ENCODE results near the gene MBD3. TPM values are rescaled to one million over a fixed set of nuclear protein-coding genes. Genes with fewer than 3 reads are reported as not detected.

The MBD3 gene
- polyA plus RNA-seq, 2 donors = 50.0 to 72.8 TPM

GRCh38 chr19:1630811-1631210 lies 38.1 kb upstream of the MBD3 start:
- no peaks in the 10 kb centered on the region for H3K27me3 ChIP-seq (ENCODE audit: control insufficient read depth in 1 of 2, insufficient read depth in 2 of 2, low read length in 2 of 2)
- H3K9me3 ChIP-seq (ENCODE audit: control insufficient read depth in 2 of 2, insufficient read depth in 1 of 2, low read depth in 1 of 2, low read length in 1 of 2) = peaks cover 0 to 2% of the 10 kb centered on the region in 2 donors
- H3K4me1 ChIP-seq (ENCODE audit: control insufficient read depth in 2 of 2, insufficient read depth in 2 of 2, low read length in 1 of 2) = peaks cover 0 to 4% of the 10 kb centered on the region in 2 donors
- 92% methylated on average over 17 of the region's 17 CpGs for WGBS, 2 donors
- H3K36me3 ChIP-seq (ENCODE audit: control insufficient read depth in 2 of 2, insufficient read depth in 2 of 2, low read length in 1 of 2) = peaks cover 4 to 13% of the 10 kb centered on the region in 2 donors
- no peak overlapping the region for H3K4me3 ChIP-seq (ENCODE audit: low read depth in 1 of 2, low read length in 2 of 2)
- H3K27ac ChIP-seq (ENCODE audit: low read depth in 2 of 2, low read length in 1 of 2) = no peak overlapping the region

- Histone ChIP-seq H3K27me3 (ENCODE audit: control insufficient read depth in 1 of 2, insufficient read depth in 2 of 2, low read length in 2 of 2) (no peaks in the 10 kb centered on the region), H3K27ac (ENCODE audit: low read depth in 2 of 2, low read length in 1 of 2) (no peak overlapping the region), H3K36me3 (ENCODE audit: control insufficient read depth in 2 of 2, insufficient read depth in 2 of 2, low read length in 1 of 2) (peaks cover 4 to 17% of the 10 kb centered on the region in 2 donors), H3K9me3 (ENCODE audit: control insufficient read depth in 2 of 2, insufficient read depth in 1 of 2, low read depth in 1 of 2, low read length in 1 of 2) (peaks cover 0 to 2% of the 10 kb centered on the region in 2 donors), H3K4me1 (ENCODE audit: control insufficient read depth in 2 of 2, insufficient read depth in 2 of 2, low read length in 1 of 2) (peaks cover 0 to 4% of the 10 kb centered on the region in 2 donors), H3K4me3 (ENCODE audit: low read depth in 1 of 2, low read length in 2 of 2) (no peak overlapping the region)
- 90 to 91% methylated on average over 20 of the region's 20 CpGs for WGBS, 2 donors
These were observed 37.3 kb upstream of the MBD3 start for GRCh38 chr19:1630012-1630411.

- no peaks in the 10 kb centered on the region for H3K27me3 ChIP-seq (ENCODE audit: control insufficient read depth in 1 of 2, insufficient read depth in 2 of 2, low read length in 2 of 2)
- no peak overlapping the region for H3K4me3 ChIP-seq (ENCODE audit: low read depth in 1 of 2, low read length in 2 of 2)
- 95 to 98% methylated on average over 24 of the region's 24 CpGs for WGBS, 2 donors
- H3K36me3 ChIP-seq (ENCODE audit: control insufficient read depth in 2 of 2, insufficient read depth in 2 of 2, low read length in 1 of 2) = peaks cover 4 to 16% of the 10 kb centered on the region in 2 donors
- peaks cover 0 to 4% of the 10 kb centered on the region in 2 donors for H3K4me1 ChIP-seq (ENCODE audit: control insufficient read depth in 2 of 2, insufficient read depth in 2 of 2, low read length in 1 of 2)
- no peak overlapping the region for H3K27ac ChIP-seq (ENCODE audit: low read depth in 2 of 2, low read length in 1 of 2)
- no peaks in the 10 kb centered on the region for H3K9me3 ChIP-seq (ENCODE audit: control insufficient read depth in 2 of 2, insufficient read depth in 1 of 2, low read depth in 1 of 2, low read length in 1 of 2)
These were observed 36.7 kb upstream of the MBD3 start for GRCh38 chr19:1629256-1629808.

- H3K9me3 ChIP-seq (ENCODE audit: control insufficient read depth in 2 of 2, insufficient read depth in 1 of 2, low read depth in 1 of 2, low read length in 1 of 2) = no peaks in the 10 kb centered on the region
- no peak overlapping the region for H3K4me3 ChIP-seq (ENCODE audit: low read depth in 1 of 2, low read length in 2 of 2)
- H3K36me3 ChIP-seq (ENCODE audit: control insufficient read depth in 2 of 2, insufficient read depth in 2 of 2, low read length in 1 of 2) = peaks cover 2 to 17% of the 10 kb centered on the region in 2 donors
- H3K27ac ChIP-seq (ENCODE audit: low read depth in 2 of 2, low read length in 1 of 2) = no peak overlapping the region
- 95% methylated on average over 16 to 17 of the region's 17 CpGs for WGBS, 2 donors
- H3K4me1 ChIP-seq (ENCODE audit: control insufficient read depth in 2 of 2, insufficient read depth in 2 of 2, low read length in 1 of 2) = no peaks in the 10 kb centered on the region
- H3K27me3 ChIP-seq (ENCODE audit: control insufficient read depth in 1 of 2, insufficient read depth in 2 of 2, low read length in 2 of 2) = no peaks in the 10 kb centered on the region
These were observed 34.5 kb upstream of the MBD3 start for GRCh38 chr19:1627194-1627593.

- H3K9me3 ChIP-seq (ENCODE audit: control insufficient read depth in 2 of 2, insufficient read depth in 1 of 2, low read depth in 1 of 2, low read length in 1 of 2) = no peaks in the 10 kb centered on the region
- peaks cover 0 to 19% of the 10 kb centered on the region in 2 donors for H3K36me3 ChIP-seq (ENCODE audit: control insufficient read depth in 2 of 2, insufficient read depth in 2 of 2, low read length in 1 of 2)
- H3K4me3 ChIP-seq (ENCODE audit: low read depth in 1 of 2, low read length in 2 of 2) = no peak overlapping the region
- no peaks in the 10 kb centered on the region for H3K4me1 ChIP-seq (ENCODE audit: control insufficient read depth in 2 of 2, insufficient read depth in 2 of 2, low read length in 1 of 2)
- 91 to 92% methylated on average over 32 of the region's 32 CpGs for WGBS, 2 donors
- no peak overlapping the region for H3K27ac ChIP-seq (ENCODE audit: low read depth in 2 of 2, low read length in 1 of 2)
- no peaks in the 10 kb centered on the region for H3K27me3 ChIP-seq (ENCODE audit: control insufficient read depth in 1 of 2, insufficient read depth in 2 of 2, low read length in 2 of 2)
These were observed 33.8 kb upstream of the MBD3 start for GRCh38 chr19:1626417-1627010.

- WGBS, 2 donors = 74 to 85% methylated on average over 23 of the region's 23 CpGs
- no peak overlapping the region for H3K27ac ChIP-seq (ENCODE audit: low read depth in 2 of 2, low read length in 1 of 2)
- H3K4me3 ChIP-seq (ENCODE audit: low read depth in 1 of 2, low read length in 2 of 2) = no peak overlapping the region
- no peaks in the 10 kb centered on the region for H3K4me1 ChIP-seq (ENCODE audit: control insufficient read depth in 2 of 2, insufficient read depth in 2 of 2, low read length in 1 of 2)
- no peaks in the 10 kb centered on the region for H3K9me3 ChIP-seq (ENCODE audit: control insufficient read depth in 2 of 2, insufficient read depth in 1 of 2, low read depth in 1 of 2, low read length in 1 of 2)
- H3K36me3 ChIP-seq (ENCODE audit: control insufficient read depth in 2 of 2, insufficient read depth in 2 of 2, low read length in 1 of 2) = peaks cover 0 to 28% of the 10 kb centered on the region in 2 donors
- no peaks in the 10 kb centered on the region for H3K27me3 ChIP-seq (ENCODE audit: control insufficient read depth in 1 of 2, insufficient read depth in 2 of 2, low read length in 2 of 2)
These were observed 31.8 kb upstream of the MBD3 start for GRCh38 chr19:1624458-1624857.

- Histone ChIP-seq H3K4me1 (ENCODE audit: control insufficient read depth in 2 of 2, insufficient read depth in 2 of 2, low read length in 1 of 2) (no peaks in the 10 kb centered on the region), H3K36me3 (ENCODE audit: control insufficient read depth in 2 of 2, insufficient read depth in 2 of 2, low read length in 1 of 2) (peaks cover 0 to 37% of the 10 kb centered on the region in 2 donors), H3K27ac (ENCODE audit: low read depth in 2 of 2, low read length in 1 of 2) (no peak overlapping the region), H3K27me3 (ENCODE audit: control insufficient read depth in 1 of 2, insufficient read depth in 2 of 2, low read length in 2 of 2) (no peaks in the 10 kb centered on the region), H3K9me3 (ENCODE audit: control insufficient read depth in 2 of 2, insufficient read depth in 1 of 2, low read depth in 1 of 2, low read length in 1 of 2) (no peaks in the 10 kb centered on the region), H3K4me3 (ENCODE audit: low read depth in 1 of 2, low read length in 2 of 2) (no peak overlapping the region)
- WGBS, 2 donors = 94% methylated on average over 5 of the region's 5 CpGs
These were observed 29.9 kb upstream of the MBD3 start for GRCh38 chr19:1622541-1622940.

DNA sequence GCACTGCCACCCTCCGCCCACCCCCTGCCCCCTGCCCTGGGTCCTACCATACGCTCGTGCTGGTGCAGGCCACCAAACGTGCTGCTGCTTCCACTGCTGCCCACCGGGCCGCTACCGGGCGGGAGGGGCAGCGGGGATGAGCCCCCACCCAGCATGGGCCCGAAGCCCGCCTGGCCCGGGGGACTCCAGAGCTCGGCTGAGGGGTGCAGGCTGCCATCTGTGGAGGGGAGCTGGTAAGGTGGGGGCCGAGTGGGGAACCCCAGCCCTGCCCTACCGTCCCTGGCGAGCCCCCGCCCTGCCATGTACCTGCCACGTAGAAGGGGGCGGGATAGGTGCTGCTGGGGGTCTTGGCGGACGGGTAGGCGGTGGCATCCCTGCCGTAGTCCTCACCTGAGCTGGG lies 29.3 kb upstream of the MBD3 start:
- no peaks in the 10 kb centered on the region for H3K9me3 ChIP-seq (ENCODE audit: control insufficient read depth in 2 of 2, insufficient read depth in 1 of 2, low read depth in 1 of 2, low read length in 1 of 2)
- no peak overlapping the region for H3K4me3 ChIP-seq (ENCODE audit: low read depth in 1 of 2, low read length in 2 of 2)
- WGBS, 2 donors = 91 to 92% methylated on average over 22 to 23 of the region's 23 CpGs
- H3K36me3 ChIP-seq (ENCODE audit: control insufficient read depth in 2 of 2, insufficient read depth in 2 of 2, low read length in 1 of 2) = peaks cover 0 to 39% of the 10 kb centered on the region in 2 donors
- no peak overlapping the region for H3K27ac ChIP-seq (ENCODE audit: low read depth in 2 of 2, low read length in 1 of 2)
- H3K27me3 ChIP-seq (ENCODE audit: control insufficient read depth in 1 of 2, insufficient read depth in 2 of 2, low read length in 2 of 2) = no peaks in the 10 kb centered on the region
- no peaks in the 10 kb centered on the region for H3K4me1 ChIP-seq (ENCODE audit: control insufficient read depth in 2 of 2, insufficient read depth in 2 of 2, low read length in 1 of 2)

DNA sequence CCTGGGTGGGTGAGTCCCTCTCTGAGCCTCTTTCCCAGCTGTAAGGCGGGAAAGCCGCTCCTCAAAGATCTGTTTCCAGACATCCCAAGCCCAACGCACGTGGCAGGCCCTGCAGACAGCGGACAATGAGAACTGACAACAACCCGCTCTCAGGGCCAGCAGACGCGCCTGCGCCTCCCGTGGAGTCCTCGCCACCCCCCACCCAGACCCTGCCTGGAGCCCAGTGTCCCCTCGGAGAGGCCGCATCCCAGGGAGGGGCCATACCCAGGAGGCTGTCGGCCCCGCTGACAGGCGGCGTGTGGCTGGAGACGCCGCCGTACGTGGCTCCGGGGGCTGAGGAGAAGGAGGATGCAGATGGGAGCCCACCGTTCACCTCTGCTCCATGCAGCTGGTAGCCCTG lies 28.9 kb upstream of the MBD3 start:
- 92 to 95% methylated on average over 23 of the region's 23 CpGs for WGBS, 2 donors
- no peaks in the 10 kb centered on the region for H3K27me3 ChIP-seq (ENCODE audit: control insufficient read depth in 1 of 2, insufficient read depth in 2 of 2, low read length in 2 of 2)
- no peak overlapping the region for H3K4me3 ChIP-seq (ENCODE audit: low read depth in 1 of 2, low read length in 2 of 2)
- H3K4me1 ChIP-seq (ENCODE audit: control insufficient read depth in 2 of 2, insufficient read depth in 2 of 2, low read length in 1 of 2) = no peaks in the 10 kb centered on the region
- no peak overlapping the region for H3K27ac ChIP-seq (ENCODE audit: low read depth in 2 of 2, low read length in 1 of 2)
- peaks cover 0 to 39% of the 10 kb centered on the region in 2 donors for H3K36me3 ChIP-seq (ENCODE audit: control insufficient read depth in 2 of 2, insufficient read depth in 2 of 2, low read length in 1 of 2)
- H3K9me3 ChIP-seq (ENCODE audit: control insufficient read depth in 2 of 2, insufficient read depth in 1 of 2, low read depth in 1 of 2, low read length in 1 of 2) = no peaks in the 10 kb centered on the region

GRCh38 chr19:1621021-1621420 lies 28.4 kb upstream of the MBD3 start:
- H3K36me3 ChIP-seq (ENCODE audit: control insufficient read depth in 2 of 2, insufficient read depth in 2 of 2, low read length in 1 of 2) = peaks cover 0 to 39% of the 10 kb centered on the region in 2 donors
- no peaks in the 10 kb centered on the region for H3K4me1 ChIP-seq (ENCODE audit: control insufficient read depth in 2 of 2, insufficient read depth in 2 of 2, low read length in 1 of 2)
- no peak overlapping the region for H3K27ac ChIP-seq (ENCODE audit: low read depth in 2 of 2, low read length in 1 of 2)
- no peaks in the 10 kb centered on the region for H3K27me3 ChIP-seq (ENCODE audit: control insufficient read depth in 1 of 2, insufficient read depth in 2 of 2, low read length in 2 of 2)
- 90 to 92% methylated on average over 19 of the region's 19 CpGs for WGBS, 2 donors
- no peaks in the 10 kb centered on the region for H3K9me3 ChIP-seq (ENCODE audit: control insufficient read depth in 2 of 2, insufficient read depth in 1 of 2, low read depth in 1 of 2, low read length in 1 of 2)
- H3K4me3 ChIP-seq (ENCODE audit: low read depth in 1 of 2, low read length in 2 of 2) = no peak overlapping the region

Measured in esophagus (tissue), 2 donors.